Ishikawa (cell line): Measurements from ENCODE around the gene FAM9A.

ENCODE experiments used
- EP300 ChIP-seq: IDR thresholded peaks from 2 replicates; pipeline ENCODE4 v1.6.1; 2012; ENCODE audit warnings: borderline replicate concordance
- TF ChIP-seq, protein P1 (sequence below): IDR thresholded peaks from 2 replicates; pipeline ENCODE4 v1.6.1; 2012; ENCODE audit warnings: low read depth, mild to moderate bottlenecking

DNA sequence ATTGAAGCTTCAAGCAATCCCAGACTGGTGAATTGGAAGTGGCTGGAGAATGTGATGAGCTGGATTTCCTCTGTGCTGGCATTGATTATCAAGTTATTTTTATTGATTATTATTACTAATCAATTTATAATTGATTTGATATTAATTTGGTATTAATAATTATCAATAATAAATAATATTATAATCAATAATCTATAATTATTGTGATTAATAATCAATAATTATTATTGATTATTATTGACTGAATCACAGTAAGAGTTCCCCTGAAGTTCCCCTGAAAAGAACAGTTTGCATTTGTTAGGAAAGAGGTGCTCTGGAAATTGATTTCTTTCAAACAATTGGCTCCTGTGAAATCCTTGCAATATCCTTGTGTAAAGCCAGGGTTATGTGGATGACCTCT, 7.5 kb upstream of the FAM9A start:
- TF ChIP-seq, protein P1, sequence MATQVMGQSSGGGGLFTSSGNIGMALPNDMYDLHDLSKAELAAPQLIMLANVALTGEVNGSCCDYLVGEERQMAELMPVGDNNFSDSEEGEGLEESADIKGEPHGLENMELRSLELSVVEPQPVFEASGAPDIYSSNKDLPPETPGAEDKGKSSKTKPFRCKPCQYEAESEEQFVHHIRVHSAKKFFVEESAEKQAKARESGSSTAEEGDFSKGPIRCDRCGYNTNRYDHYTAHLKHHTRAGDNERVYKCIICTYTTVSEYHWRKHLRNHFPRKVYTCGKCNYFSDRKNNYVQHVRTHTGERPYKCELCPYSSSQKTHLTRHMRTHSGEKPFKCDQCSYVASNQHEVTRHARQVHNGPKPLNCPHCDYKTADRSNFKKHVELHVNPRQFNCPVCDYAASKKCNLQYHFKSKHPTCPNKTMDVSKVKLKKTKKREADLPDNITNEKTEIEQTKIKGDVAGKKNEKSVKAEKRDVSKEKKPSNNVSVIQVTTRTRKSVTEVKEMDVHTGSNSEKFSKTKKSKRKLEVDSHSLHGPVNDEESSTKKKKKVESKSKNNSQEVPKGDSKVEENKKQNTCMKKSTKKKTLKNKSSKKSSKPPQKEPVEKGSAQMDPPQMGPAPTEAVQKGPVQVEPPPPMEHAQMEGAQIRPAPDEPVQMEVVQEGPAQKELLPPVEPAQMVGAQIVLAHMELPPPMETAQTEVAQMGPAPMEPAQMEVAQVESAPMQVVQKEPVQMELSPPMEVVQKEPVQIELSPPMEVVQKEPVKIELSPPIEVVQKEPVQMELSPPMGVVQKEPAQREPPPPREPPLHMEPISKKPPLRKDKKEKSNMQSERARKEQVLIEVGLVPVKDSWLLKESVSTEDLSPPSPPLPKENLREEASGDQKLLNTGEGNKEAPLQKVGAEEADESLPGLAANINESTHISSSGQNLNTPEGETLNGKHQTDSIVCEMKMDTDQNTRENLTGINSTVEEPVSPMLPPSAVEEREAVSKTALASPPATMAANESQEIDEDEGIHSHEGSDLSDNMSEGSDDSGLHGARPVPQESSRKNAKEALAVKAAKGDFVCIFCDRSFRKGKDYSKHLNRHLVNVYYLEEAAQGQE: no peak
- no peak for TF ChIP-seq EP300
